Kidney glomerular epithelial cell (primary cell): ENCODE results near the gene ITGA4.

ENCODE experiments used
- DNase-seq: peaks from one replicate; lab custom pipeline; 2025; lab: John Stamatoyannopoulos, UW

The ITGA4 gene

GRCh38 chr2:181516992-181517391, 59.8 kb downstream of the ITGA4 start:
- DNase-seq: no peak

DNA sequence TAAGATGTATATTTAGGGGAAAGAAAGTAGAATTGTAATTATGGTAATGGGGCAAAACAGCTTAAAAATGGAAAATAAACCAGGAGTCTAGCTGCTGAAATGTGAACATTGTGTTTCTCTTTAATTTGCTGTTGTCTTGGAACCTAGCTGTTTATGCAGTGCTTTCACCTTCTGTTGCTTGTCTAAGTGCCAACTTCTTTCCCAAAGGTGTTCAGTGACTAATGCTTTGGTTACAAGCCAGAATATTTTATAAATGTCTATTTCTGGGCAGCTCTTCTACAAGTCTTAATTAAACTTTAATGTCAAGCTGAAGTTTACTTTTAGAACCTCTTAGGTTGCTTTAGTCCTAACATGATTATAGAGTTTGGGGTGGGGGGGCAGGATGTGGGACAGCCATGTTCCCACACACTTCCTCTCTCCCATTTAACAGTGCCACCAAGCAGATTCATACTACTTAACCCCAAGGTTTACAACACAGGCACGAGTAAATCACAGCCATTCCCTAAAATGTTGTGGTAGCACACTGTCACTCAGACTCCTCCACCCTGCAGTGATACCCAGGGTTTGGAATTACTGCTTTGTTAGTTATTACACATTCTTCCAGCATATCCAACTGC, 60.6 kb downstream of the ITGA4 start:
- DNase-seq: no peak

DNA sequence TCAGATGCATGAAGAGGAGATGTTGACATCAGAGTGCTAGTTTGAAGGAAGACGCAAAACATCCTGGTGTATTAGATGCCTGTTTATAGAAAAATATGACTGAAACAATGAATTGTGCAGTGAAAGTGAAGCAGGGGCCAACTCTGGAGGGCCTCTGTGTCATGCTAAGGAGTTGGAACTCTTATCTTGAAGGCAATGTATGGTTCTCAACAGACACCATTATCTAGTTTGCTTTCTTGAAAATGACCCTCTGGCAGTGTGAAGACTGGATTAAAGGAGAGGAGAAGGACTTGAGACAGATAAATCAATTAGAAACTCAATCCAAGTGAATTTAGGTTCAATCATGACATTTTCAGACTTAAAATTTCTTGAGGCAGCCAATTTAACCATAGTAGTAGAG, 63.1 kb downstream of the ITGA4 start:
- no peak for DNase-seq

DNA sequence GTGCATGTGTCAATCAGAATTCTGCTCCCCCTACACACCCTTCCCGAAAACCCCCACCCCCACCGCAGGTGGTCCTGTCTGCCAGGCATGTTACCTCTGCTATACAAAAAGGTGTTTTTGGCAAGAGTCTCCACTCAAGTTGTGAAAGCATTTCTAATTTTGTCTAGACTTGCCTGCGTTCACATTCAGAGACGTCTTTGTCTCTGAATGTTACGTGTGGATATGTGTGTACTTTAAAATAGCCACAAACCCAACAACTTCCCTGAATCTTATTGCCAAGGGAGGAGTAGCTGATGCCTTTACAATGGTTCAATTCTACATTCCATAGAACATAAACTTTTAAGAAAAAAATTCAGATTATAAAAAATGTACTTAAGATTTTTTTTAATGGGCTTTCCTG, 66.6 kb downstream of the ITGA4 start:
- DNase-seq: no peak

DNA sequence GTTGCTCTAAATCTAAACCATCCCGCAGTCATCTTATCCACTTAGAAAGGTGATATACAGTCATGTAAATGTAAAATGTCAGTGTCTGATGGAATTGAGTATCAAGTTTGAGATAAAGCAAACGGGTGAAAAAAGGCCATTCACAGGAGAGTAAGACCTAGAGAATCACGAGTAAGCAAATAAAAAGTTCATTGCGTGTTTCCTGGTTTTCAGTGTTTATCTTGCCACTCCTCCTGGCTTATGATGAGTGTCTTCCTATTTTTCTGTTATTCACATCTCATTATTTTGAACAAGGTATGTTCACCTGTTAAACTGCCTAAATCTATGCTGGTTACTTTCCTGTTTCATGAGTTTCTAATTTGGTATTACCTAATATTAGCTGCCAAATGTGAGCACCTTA, 68.8 kb downstream of the ITGA4 start:
- DNase-seq: no peak

DNA sequence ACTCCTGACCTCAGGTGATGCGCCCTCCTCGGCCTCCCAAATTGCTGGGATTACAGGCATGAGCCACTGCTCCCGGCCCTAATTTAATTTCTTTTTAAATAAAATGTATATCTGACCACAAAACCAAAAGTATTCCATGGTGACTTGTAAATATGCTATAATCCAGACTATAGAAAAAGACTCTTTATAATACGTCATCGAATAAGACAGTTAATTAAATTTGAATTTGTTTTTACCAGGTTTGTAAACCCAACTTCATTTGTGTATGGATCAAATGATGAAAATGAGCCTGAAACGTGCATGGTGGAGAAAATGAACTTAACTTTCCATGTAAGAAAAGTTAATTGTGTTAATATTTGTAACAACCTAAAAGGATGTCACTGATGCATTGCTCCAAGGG, 69.9 kb downstream of the ITGA4 start:
- DNase-seq: no peak

DNA sequence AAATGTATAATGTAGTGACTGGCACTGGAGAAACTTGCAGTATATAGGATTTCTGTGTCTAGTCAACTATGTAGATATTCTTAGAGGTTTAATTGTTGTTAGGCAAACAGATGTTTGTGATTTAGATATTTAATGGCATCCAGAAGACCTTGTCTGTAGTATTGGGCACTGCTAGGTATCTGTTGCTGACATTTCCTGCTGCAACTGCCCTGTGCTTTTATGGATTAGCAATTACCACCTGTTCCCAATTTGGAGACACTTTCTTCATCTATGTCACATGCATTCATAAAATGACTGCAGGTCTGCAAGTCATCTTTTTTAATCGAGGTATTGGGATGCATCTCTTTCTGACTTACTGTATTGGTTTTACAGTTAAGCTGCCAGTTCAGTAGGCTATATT, 71.3 kb downstream of the ITGA4 start:
- no peak for DNase-seq

DNA sequence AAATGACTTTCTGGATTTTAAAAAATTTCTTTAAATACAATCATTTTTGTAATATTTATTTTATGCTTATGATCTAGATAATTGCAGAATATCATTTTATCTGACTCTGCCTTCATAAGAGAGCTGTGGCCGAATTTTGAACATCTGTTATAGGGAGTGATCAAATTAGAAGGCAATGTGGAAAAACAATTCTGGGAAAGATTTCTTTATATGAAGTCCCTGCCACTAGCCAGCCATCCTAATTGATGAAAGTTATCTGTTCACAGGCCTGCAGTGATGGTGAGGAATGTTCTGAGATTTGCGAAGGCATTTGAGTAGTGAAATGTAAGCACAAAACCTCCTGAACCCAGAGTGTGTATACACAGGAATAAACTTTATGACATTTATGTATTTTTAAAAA, 79.5 kb downstream of the ITGA4 start:
- DNase-seq: no peak

- DNase-seq: no peak
Measured at GRCh38 chr2:181540421-181540820, 83.2 kb downstream of the ITGA4 start.

DNA sequence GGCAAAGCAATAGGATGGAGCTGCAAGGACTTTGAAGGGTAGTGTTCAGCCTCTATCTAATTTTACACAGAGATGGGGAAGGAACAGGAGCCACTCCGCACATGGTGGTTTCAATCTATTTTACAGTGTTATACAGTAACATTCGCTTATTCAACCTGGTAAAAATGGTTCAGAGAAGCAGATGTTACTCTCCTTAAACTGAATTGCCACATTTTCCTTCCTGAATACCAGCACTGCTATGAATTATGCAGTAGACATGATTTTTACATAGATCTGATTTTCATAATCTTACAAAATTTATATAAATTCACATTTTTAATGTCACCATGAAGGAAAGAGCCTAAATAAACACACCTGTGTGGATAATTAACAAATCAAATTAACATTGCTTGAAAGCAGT, 85.0 kb downstream of the ITGA4 start:
- DNase-seq: no peak

- peak; percentile 94 for DNase-seq
Measured at GRCh38 chr2:181546086-181546485, 88.9 kb downstream of the ITGA4 start.

DNA sequence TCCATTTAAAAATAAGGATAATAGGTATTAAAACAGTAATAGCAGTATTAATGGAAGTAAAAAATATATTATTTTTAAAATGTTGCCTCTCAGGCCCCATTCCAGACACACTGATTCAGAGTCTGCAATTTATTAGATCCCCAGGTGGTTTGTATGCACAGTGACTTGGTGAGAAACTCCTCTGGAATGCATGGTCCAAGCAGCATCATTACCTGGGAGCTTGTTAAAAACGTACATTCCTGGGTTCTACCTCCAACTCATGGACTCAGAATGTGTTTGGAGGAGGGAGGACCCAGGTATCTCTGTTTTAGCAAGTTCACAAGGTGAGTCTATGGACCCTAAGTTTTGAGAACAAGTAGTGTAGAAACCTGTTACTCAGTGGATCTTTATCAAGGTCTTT, 95.6 kb downstream of the ITGA4 start:
- DNase-seq: peak; percentile 31

DNA sequence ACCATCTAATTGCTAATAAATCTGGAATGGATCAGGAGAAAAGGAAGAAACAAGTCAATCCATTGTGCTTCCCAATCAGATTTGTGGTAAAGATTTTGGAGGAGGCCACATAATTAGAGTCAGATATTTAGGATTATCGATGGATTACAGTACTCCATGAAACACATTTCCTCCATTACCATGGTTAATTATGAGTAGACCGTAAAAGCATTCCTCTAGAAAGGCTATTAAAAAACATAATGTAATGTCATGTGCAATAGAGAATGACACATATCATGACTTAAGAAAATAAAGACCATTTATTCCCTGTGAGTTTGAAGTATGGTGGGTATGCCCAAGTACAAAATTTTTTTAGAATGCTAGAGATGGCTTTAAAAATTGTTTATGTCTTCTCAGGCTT, 96.1 kb downstream of the ITGA4 start:
- DNase-seq: no peak

DNA sequence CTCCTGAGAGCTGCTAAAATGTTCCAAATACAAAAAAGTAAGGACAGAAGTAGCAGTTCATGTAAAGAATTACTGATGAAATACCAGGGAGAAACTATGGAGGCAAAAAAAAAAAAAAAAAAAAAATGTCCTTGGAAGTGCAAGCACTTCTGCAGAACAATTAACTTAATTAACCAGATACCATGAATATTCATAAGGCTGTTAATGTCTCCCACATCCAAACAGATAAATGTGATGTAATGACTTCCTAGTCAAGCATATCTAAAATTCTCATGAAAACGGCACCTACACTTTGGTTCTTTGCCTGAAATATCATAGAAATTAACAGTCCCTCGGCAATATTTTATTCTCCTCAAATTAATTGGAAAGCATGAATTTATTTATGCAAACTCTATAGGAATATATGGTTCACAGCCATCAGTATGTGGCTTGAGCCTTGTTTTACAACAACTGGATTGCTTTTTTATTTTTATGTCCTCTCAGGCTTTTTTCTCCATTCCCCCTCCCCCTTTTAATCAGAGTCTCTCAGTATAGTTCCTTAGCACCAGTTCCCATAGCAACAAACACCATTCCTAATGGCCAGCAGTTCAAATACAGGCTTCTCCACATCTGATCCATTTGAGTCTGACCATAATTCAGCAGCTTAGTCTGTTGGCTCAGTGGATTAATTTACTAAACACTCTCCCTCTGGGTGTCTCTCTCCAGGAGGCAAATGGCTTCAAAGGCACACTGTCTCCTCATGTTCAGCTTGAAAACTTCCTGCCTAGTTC, 97.1 kb downstream of the ITGA4 start:
- DNase-seq: no peak

DNA sequence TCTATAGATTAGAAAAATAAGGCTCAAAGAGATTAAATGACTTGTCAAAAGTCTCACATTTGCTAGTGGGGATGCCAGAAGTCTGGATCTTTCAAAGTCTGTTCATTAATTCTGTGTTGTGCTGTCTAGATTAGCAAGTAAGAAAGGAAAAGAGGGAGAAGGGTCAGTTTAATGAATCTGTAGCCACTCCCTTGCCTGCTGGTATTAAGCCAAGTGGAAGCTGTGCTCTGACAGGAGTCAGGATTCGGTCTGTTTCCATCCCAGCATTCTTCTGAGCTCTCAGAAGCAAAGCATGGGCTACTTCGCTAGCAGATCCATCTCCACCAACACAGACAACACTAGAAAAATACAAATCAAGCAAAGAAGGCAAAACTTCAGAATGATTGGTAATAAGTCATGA, 101.2 kb downstream of the ITGA4 start:
- DNase-seq: no peak

GRCh38 chr2:181563101-181563692, 106.0 kb downstream of the ITGA4 start:
- DNase-seq: no peak

DNA sequence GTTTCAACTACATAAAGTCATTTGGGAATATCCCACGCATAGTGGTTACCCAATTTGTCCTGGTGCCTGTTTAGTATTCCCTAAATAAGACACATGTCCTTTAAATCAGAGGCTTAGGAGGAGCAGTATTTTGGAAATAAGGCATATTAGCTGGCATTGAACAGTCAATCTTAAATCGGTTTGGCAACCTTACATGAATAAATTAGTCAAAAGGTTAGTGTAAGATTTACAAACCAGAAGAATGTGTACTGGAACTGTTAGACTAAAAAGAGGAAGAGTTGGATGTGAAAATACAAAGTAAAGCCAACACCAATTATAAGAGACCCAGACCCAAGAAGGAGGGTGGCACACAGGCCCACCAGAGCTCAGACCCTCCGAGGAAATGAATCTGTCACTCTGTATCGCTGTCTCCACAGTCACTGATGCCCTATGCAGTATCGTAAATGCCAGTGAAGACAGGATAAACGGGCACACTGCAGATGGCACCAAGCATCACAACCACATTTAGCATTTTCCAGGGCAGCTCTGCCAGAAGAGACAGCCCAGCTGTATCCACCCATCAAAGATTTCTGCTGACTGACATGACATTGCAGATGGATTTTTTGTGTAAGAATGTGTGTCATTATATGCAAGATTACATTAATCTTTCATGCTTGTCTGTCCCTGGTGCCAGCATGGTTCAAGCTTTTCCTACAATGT, 109.3 kb downstream of the ITGA4 start:
- DNase-seq: no peak

DNA sequence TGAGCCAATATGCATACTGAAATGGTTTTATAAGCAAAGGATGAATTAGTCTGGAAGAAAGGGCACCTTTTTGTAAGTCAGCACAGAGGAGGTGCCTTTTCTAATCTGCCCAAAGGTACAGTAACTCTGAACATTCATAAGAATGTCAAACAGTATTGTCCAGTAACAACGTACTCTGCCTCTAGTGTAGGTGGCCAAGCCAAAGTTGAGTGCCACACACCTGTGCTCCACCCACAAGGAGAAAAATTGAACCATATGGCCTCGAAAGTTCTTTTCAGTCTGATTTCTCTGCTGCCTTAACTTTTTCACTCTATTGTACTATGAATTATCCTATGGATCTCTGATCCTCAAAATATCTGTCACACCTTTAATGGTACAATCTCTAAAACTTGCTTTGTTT, 112.9 kb downstream of the ITGA4 start:
- DNase-seq: no peak

GRCh38 chr2:181570833-181571661, 113.9 kb downstream of the ITGA4 start:
- no peak for DNase-seq

- DNase-seq: peak; percentile 46
Measured at GRCh38 chr2:181573140-181573736, 116.1 kb downstream of the ITGA4 start.

GRCh38 chr2:181574321-181574720, 117.1 kb downstream of the ITGA4 start:
- no peak for DNase-seq
